Measurements from ENCODE around the gene TBX6.

Gene TBX6

GRCh38 chr16:30086291-30087140 is 5.2 kb downstream of the TBX6 start:
- DNase-seq, result no peak

- no peak for DNase-seq
Measured at GRCh38 chr16:30085820-30086219, 5.9 kb downstream of the TBX6 start.

GRCh38 chr16:30085247-30085646 is 6.5 kb downstream of the TBX6 start:
- DNase-seq, result no peak

GRCh38 chr16:30084816-30085159 is 6.9 kb downstream of the TBX6 start:
- DNase-seq, result no peak

- DNase-seq, result no peak
Measured at GRCh38 chr16:30084096-30084815, 7.5 kb downstream of the TBX6 start.

- DNase-seq, result no peak
Measured at GRCh38 chr16:30083216-30084055, 8.3 kb downstream of the TBX6 start.

GRCh38 chr16:30082545-30083090 is 9.1 kb downstream of the TBX6 start:
- no peak for DNase-seq

GRCh38 chr16:30079480-30079879 is 12.2 kb downstream of the TBX6 start:
- no peak for DNase-seq

- DNase-seq, result no peak
Measured at GRCh38 chr16:30078744-30079143, 13.0 kb downstream of the TBX6 start.

- DNase-seq, result no peak
Measured at GRCh38 chr16:30077656-30078055, 14.1 kb downstream of the TBX6 start.

GRCh38 chr16:30076276-30076791 is 15.4 kb downstream of the TBX6 start:
- DNase-seq, result no peak

GRCh38 chr16:30075503-30076275 is 16.0 kb downstream of the TBX6 start, which contains the start of gene PPP4C:
Gene PPP4C (plus strand): TSS chr16:30075994. CDS start chr16:30076378, 384 bp downstream.
- DNase-seq, result peak; percentile 80

- DNase-seq, result no peak
Measured at GRCh38 chr16:30070490-30070889, 21.2 kb downstream of the TBX6 start.

GRCh38 chr16:30069611-30070462 is 21.9 kb downstream of the TBX6 start:
- no peak for DNase-seq

GRCh38 chr16:30068750-30069610 is 22.7 kb downstream of the TBX6 start:
- no peak for DNase-seq

GRCh38 chr16:30068333-30068732 is 23.4 kb downstream of the TBX6 start:
- no peak for DNase-seq

- no peak for DNase-seq
Measured at GRCh38 chr16:30067584-30067916, 24.2 kb downstream of the TBX6 start.

GRCh38 chr16:30066761-30067583 is 24.8 kb downstream of the TBX6 start:
- DNase-seq, result no peak

Measured in NCI-H1092 (cell line).